Measurements from ENCODE around the gene AVP. TPM values are rescaled to one million over a fixed set of nuclear protein-coding genes. Genes with fewer than 3 reads are reported as not detected.

AVP gene
- total RNA-seq, 1 experiment from 2014 or later: not detected

DNA sequence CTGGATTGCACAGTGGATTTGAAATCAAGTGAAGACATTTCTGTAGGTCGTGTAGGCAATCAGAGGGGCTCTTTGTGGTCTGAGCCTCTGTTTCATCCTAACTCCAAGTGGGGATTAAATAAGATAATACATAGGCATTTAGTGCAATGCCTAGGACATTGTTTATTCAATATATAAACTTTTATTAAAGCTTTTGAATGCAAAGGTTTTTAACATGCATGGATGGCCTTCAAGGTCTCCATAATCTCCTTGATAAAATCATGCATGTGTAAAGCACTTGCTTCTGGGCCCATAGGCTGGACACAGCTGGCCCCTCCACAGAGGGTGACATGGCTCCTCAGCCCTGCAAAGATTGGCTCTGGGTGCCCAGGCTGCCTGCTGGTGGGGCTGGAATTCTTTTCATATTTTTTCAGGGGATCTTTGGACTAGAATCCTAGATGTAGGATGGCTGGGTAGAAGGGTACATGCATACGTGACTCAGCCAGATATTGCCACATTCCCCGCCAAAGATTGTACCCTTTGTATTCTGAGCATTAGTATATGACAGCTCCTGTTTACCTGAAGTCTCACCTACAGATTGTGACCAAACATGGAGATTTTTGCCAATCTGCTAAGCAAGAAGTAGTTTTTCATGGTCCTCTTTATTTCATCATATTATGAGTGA is 19.0 kb upstream of the AVP start:
- H3K36me3 ChIP-seq: no peaks in the 10 kb centered on the region; the same call in 1 of the 2 replicates
- H3K9me3 ChIP-seq (replicated peaks): no peaks in the 10 kb centered on the region
- H3K27me3 ChIP-seq (replicated peaks): no peaks in the 10 kb centered on the region
- H3K4me1 ChIP-seq (replicated peaks): no peaks in the 10 kb centered on the region
- H3K4me3 ChIP-seq: no peak overlapping the region
- no peak for DNase-seq (ENCODE audit: low read depth in 1 of 2, low spot score in 2 of 2)
- H3K27ac ChIP-seq: no peak overlapping the region

DNA sequence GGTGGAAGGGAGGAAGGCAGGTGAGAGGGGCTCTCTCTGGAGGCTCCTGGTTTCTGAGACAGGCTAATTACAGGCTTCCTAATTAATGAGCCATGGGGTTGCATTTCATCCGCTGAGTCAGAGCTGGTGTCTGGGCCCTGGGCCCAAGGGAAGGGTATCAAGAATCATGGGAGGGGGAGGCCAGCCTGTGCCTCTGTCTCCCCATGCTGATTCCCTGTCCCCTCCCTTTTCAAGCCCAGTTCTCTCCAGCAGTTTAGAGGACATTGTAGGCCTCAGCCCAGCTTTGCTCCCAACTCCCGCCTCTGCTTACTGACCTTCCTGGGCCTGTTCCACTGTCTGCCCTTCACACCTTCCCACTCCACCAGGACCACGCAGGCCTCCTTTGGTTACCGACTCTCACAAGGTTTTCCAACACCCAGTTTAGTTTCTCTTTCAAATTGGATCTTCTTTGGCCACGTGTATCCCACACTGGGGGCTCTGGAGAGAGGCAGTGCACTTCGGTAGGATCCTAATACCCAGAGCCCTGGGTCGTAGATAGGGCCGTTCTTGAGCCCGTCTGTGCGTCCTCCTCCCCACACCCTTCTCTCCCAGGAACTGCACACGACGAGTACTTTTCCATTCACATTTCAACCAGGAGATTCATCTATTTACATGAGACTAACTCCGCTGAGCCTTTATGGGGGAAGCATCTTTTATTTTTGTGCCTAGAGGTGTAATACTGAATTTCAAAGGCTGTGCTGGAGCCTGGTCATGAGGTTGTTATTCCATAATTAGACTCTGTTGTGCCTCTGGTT is 18.2 kb upstream of the AVP start:
- Histone ChIP-seq H3K27ac (no peak overlapping the region), H3K27me3 (replicated peaks) (no peaks in the 10 kb centered on the region), H3K4me3 (no peak overlapping the region), H3K9me3 (replicated peaks) (no peaks in the 10 kb centered on the region), H3K36me3 (no peaks in the 10 kb centered on the region), H3K4me1 (replicated peaks) (no peaks in the 10 kb centered on the region)
- DNase-seq (ENCODE audit: low read depth in 1 of 2, low spot score in 2 of 2): no peak

DNA sequence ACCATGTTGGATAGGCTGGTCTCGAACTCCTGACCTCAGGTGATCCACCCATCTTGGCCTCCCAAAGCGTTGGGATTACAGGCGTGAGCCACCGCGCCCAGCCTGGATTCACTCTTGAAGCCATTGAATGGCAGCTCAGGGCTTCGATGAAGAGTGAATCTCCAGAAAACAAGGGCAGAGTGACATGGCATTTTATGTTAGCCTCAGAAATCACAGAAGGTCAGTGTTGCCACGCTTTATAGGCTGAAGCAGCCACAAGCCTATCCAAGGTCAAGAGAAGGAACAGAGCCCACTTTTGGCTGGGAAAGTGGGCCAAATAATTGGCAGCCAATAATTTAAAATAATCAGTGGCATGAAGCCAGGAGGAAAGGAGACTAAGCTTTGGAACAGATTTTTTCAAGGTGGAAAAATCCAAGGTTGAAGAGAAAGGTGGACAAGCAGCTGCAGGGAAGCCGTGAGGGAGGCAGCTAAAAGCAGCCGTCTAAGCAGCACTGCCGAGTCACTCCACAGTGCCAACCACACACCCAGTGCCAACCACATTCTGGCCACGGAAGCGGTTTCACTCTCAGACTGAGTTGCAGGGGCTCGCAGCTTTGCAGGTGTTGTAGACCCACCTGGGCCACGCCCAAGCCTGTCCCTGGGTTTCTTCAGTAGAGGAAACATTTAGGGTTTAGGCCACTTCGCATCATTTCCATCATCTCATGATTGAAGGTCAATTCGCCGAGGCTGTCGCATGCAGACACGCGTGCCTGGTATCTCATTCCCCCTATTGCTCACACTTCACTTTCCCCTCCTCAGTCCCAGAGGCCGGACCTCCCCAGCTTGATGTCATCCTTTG is 17.4 kb upstream of the AVP start:
- no peak for DNase-seq (ENCODE audit: low read depth in 1 of 2, low spot score in 2 of 2)
- Histone ChIP-seq H3K27ac (no peak overlapping the region), H3K9me3 (replicated peaks) (no peaks in the 10 kb centered on the region), H3K4me3 (no peak overlapping the region), H3K27me3 (replicated peaks) (no peaks in the 10 kb centered on the region), H3K36me3 (no peaks in the 10 kb centered on the region), H3K4me1 (replicated peaks) (no peaks in the 10 kb centered on the region)

DNA sequence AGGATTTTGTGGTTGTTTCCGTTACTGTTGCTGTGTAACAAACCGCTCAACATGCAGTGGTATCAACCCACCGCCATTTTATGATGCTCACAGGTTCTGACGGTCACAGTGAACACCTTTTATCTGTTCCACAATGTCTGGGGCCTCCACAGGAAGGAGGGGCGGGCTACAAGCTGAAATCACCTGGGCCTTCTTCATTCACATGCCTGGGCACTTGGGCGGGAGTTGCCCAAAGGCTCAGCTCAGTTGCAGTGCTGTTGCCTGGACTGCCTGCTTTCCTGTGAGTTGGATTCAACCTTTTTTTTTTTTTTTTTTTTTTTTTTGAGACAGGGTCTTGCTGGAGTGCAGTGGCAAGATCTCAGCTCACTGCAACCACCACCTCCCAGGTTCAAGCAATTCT is 16.7 kb upstream of the AVP start:
- Histone ChIP-seq H3K4me1 (replicated peaks) (no peaks in the 10 kb centered on the region), H3K27me3 (replicated peaks) (no peaks in the 10 kb centered on the region), H3K4me3 (no peak overlapping the region), H3K9me3 (replicated peaks) (no peaks in the 10 kb centered on the region), H3K36me3 (no peaks in the 10 kb centered on the region), H3K27ac (no peak overlapping the region)
- no peak for DNase-seq (ENCODE audit: low read depth in 1 of 2, low spot score in 2 of 2)

DNA sequence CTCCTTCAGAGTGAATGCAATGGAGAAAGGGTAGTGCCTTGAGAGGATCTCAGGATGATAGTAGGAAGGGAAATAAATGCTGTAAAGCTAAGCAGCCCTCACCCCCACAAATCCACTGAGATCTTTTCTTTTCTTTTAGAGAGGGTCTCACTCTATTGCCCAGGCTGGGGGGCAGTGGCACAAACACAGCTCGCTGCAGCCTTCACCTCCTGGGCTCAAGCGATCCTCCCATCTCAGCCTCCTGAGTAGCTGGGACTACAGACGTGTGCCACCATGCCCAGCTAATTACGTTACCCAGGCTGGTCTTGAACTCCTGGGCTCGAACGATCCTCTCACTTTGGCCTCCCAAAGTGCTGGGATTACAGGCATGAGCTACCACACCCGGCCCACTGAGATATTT is 16.0 kb upstream of the AVP start:
- no peak for DNase-seq (ENCODE audit: low read depth in 1 of 2, low spot score in 2 of 2)
- H3K4me3 ChIP-seq: no peak overlapping the region
- H3K27me3 ChIP-seq (replicated peaks): no peaks in the 10 kb centered on the region
- H3K27ac ChIP-seq: no peak overlapping the region
- no peaks in the 10 kb centered on the region for H3K4me1 ChIP-seq (replicated peaks)
- H3K36me3 ChIP-seq: no peaks in the 10 kb centered on the region
- no peaks in the 10 kb centered on the region for H3K9me3 ChIP-seq (replicated peaks)

DNA sequence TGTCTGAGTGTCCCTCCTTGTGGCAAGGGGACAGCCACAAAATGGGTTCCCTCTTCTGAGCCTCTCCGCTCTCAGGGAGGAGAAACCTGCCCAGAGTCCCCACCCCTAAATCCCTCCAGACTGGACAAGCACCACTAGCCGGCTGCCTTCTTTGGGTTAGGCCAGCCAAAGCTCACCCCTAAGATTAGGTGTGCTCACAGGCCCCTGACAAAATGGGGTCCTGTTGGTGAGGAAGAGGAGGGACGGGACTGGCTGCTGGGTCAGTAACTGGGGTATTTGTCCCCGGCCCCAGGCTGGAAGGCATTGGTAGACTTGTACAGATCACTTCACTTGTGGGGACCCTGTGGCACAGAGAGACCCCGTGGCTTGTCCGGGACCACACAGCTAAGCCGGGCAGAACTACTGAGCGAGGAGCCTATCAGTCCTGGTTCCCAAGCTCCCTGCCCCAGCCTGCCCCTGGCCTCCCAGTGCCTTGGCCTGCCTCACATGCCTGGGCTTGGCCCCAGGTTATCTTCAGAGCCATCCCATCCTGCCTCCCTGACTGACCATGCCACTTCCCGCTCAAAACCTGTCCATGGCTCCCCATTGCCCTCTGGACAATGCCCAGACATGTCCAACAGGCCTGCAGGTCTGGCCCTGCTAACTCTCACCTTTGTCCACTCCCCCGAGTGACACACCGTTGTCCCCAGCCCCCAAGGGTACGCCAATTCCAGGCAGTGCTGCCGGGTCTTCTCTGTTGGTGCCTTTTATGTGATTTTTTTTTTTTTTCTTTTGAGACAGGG is 10.5 kb upstream of the AVP start:
- H3K27me3 ChIP-seq (replicated peaks): peaks cover 23% of the 10 kb centered on the region
- no peaks in the 10 kb centered on the region for H3K4me1 ChIP-seq (replicated peaks)

DNA sequence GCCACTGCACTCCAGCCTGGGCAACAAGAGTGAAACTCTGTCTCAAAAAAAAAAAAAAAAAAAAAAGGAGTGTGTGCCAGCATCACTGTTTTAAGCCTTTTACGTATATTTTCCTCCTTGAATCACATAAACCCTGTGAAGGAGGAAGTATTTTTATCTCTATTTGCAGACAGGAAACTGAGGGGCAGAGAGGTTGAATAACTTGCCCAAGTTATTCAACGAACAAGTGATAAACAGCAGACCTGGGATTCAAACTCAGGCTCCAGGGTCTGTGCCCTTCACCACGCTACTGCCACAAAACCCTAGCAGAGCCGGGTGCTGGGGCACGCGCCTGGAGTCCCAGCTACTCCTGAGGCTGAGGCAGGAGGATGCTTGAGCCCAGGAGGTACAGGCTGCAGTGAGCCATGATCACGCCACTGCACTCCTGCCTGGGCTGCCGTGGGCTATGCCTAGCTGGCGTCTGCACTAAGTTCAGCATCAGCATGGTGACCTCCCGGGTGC is 9.4 kb upstream of the AVP start:
- Histone ChIP-seq H3K27ac (no peak overlapping the region), H3K9me3 (replicated peaks) (no peaks in the 10 kb centered on the region), H3K36me3 (no peaks in the 10 kb centered on the region), H3K4me3 (no peak overlapping the region), H3K27me3 (replicated peaks) (peaks cover 23% of the 10 kb centered on the region), H3K4me1 (replicated peaks) (no peaks in the 10 kb centered on the region)
- no peak for DNase-seq (ENCODE audit: low read depth in 1 of 2, low spot score in 2 of 2)

More for the DNA sequence above, 10.5 kb upstream of the AVP start:
- no peak overlapping the region for H3K4me3 ChIP-seq
- no peaks in the 10 kb centered on the region for H3K9me3 ChIP-seq (replicated peaks)
- H3K36me3 ChIP-seq: no peaks in the 10 kb centered on the region
- H3K27ac ChIP-seq: no peak overlapping the region
- DNase-seq (ENCODE audit: low read depth in 1 of 2, low spot score in 2 of 2): no peak

DNA sequence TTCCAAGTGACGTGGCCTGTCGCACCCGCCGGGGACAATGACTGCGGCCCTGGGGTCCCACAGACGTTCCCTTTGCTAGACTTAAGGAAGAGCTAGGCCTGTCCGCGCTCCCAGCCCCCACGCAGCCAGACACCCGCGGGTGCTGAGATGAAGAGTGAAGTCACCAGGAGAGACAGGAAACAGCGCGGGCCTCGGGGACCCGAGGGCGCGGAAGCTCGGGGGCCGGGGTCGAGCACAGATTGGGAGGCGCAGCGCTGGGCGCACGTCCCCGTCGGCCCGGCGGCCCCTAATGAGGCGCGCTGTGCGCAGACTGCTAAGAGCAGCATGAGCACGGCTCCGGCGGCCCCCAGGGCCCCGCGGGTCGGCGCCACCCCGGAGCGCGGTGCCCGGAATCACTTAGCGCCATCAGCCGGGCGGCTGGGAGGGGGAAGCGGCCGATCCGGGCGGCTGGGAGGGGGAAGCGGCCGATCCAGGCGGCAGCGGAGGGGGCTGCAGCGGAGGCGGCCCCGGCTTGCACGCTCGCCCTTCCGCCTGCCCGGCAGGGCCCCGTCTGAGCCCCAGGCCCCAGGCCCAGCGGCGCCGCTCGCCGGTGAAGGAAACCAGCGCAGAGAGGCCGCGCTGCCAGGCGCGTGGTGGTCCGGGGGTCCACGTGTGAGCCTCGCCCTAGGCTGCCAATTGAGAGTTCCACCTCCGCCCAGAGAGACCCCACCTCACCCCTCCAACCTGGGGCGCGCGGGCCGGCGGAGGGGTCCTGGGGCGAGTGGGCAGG is 8.3 kb upstream of the AVP start:
- H3K4me1 ChIP-seq (replicated peaks): no peaks in the 10 kb centered on the region
- no peaks in the 10 kb centered on the region for H3K9me3 ChIP-seq (replicated peaks)
- no peak overlapping the region for H3K4me3 ChIP-seq
- H3K27me3 ChIP-seq (replicated peaks): peaks cover 28% of the 10 kb centered on the region
- no peaks in the 10 kb centered on the region for H3K36me3 ChIP-seq
- no peak for DNase-seq (ENCODE audit: low read depth in 1 of 2, low spot score in 2 of 2)
- no peak overlapping the region for H3K27ac ChIP-seq

DNA sequence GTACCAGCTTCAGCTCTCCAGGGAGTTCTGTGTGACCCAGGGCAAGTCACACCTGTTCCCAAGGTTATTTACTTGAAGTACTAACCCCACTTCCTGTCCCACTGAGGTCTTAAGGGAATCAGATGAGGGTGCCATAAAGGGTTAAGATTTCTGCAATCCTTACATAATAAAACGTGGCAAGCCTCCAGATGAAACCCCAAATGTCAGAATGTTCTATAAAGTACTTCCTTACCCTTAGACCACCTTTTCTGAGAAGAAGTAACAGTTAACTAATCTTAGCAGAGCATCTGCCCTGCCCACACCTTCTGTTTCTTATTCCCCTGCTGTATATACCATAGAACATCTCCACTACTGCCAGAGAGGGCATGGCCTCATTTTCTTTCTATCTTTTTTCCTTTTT is 6.0 kb upstream of the AVP start:
- peaks cover 28% of the 10 kb centered on the region for H3K27me3 ChIP-seq (replicated peaks)
- no peak overlapping the region for H3K27ac ChIP-seq
- H3K36me3 ChIP-seq: no peaks in the 10 kb centered on the region
- H3K9me3 ChIP-seq (replicated peaks): no peaks in the 10 kb centered on the region
- H3K4me3 ChIP-seq: no peak overlapping the region
- H3K4me1 ChIP-seq (replicated peaks): no peaks in the 10 kb centered on the region
- no peak for DNase-seq (ENCODE audit: low read depth in 1 of 2, low spot score in 2 of 2)

DNA sequence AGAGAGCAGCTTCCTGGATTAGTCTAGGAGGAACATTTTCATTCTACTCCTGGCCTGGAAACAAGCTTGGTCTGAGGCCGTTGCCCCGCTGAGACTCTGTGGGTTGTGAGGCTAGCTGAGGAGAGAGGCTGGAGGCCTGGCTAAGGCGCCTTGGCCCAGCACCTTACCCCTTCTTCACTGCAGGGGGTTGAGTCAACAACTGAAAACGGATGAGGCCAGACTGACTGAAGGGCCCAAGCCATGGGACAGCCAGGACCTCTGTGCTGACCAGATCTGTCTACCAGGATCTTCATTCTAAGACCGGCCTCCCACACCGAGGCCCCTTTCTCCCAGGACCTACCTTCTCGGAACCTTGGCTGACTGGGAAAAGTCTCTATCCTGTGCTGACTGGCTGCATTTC is 3.5 kb upstream of the AVP start:
- no peaks in the 10 kb centered on the region for H3K9me3 ChIP-seq (replicated peaks)
- no peak for DNase-seq (ENCODE audit: low read depth in 1 of 2, low spot score in 2 of 2)
- no peaks in the 10 kb centered on the region for H3K4me1 ChIP-seq (replicated peaks)
- peaks cover 36% of the 10 kb centered on the region for H3K27me3 ChIP-seq (replicated peaks)
- no peak overlapping the region for H3K4me3 ChIP-seq
- no peaks in the 10 kb centered on the region for H3K36me3 ChIP-seq
- H3K27ac ChIP-seq: no peak overlapping the region

DNA sequence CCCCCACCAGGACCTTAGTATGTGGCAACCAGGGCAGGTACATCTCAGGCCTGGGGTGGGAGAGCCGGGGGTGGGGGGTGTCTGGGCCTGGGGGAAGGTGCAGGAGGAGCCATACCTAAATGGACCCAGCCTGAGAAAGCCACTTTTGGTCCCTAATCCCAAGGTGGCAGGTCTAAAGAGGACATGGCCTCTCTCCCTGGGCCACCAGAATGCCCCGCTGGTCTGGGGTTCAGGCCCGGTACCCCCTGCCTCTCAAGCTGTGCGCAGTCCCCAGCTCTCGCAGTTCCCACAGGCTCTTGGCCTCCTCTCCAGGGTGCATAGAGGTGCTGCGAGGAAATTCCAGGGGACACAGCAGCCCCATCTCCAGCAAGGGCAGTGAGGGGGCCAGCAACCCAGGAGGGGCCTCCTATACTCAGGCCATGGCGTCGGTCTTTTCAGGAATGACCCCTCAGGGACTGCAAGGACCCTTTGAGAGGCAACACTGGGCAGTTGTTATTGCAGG is 1.1 kb upstream of the AVP start:
- Histone ChIP-seq H3K36me3 (no peaks in the 10 kb centered on the region), H3K27ac (no peak overlapping the region), H3K4me3 (no peak overlapping the region), H3K4me1 (replicated peaks) (0 out of 2 replicates have a peak, but pooled peaks cover 3% of the 10 kb centered on the region), H3K27me3 (replicated peaks) (peaks cover 36% of the 10 kb centered on the region), H3K9me3 (replicated peaks) (no peaks in the 10 kb centered on the region)
- DNase-seq (ENCODE audit: low read depth in 1 of 2, low spot score in 2 of 2): no peak

DNA sequence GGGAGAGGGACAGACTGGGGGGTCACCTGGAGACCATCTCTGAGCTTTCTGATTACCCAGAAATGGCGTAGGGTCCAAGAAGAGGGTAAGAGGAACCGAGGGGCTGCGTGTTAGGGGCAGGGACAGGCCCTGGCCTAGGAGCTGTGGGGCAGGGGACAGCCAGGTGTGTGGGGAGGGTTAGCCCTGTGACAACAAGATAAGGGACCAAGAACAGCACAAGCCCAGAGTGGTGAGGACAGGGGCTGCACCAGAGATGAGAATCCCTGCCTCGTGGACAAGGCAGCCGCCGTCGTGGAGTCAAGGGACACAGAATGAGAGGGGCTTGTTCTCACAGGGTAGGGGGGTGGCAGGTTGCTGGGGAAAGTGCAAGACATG is 449 bp upstream of the AVP start:
- DNase-seq (ENCODE audit: low read depth in 1 of 2, low spot score in 2 of 2): no peak
- H3K27ac ChIP-seq: no peak overlapping the region
- H3K4me3 ChIP-seq: no peak overlapping the region
- H3K9me3 ChIP-seq (replicated peaks): no peaks in the 10 kb centered on the region
- no peaks in the 10 kb centered on the region for H3K36me3 ChIP-seq
- peaks cover 42% of the 10 kb centered on the region for H3K27me3 ChIP-seq (replicated peaks)
- 0 out of 2 replicates have a peak, but pooled peaks cover 3% of the 10 kb centered on the region for H3K4me1 ChIP-seq (replicated peaks)
